OCI-LY3 (cell line): ENCODE measurements around the gene PIK3IP1.

Source experiments
- H2AFZ ChIP-seq: fragments of 200-600, 300-600 bp; shearing (Covaris generic); 2 replicates; pipeline ENCODE4 v1.6.0; 2014; ENCODE audit warnings: antibody characterized with exemption, low read depth, low read length
- H3K27ac ChIP-seq: fragments of 200-600, 300-600 bp; sonication (generic); 2 replicates; pipeline ENCODE4 v1.5.1; 2014; ENCODE audit warnings: mild to moderate bottlenecking, low read length, moderate library complexity, mixed read lengths
- H3K27me3 ChIP-seq: fragments of 200-600, 300-600 bp; sonication (generic); 2 replicates; pipeline ENCODE4 v1.6.1; 2014; ENCODE audit warnings: low read depth, low read length, mixed read lengths
- H3K36me3 ChIP-seq: fragments of 200-600, 300-600 bp; sonication (generic); replicated peaks from 2 replicates; pipeline ENCODE3; 2014; ENCODE audit warnings: low read depth, low read length, mixed read lengths
- H3K4me1 ChIP-seq: fragments of 300-600, 200-600 bp; sonication (generic); 2 replicates; pipeline ENCODE4 v1.6.1; 2014; ENCODE audit warnings: low read length, mixed read lengths
- H3K4me2 ChIP-seq: fragments of 200-600, 300-600 bp; sonication (generic); 2 replicates; pipeline ENCODE4 v1.6.1; 2014; ENCODE audit warnings: low read length, mixed read lengths
- H3K4me3 ChIP-seq: fragments of 300-600, 200-600 bp; sonication (generic); 2 replicates; pipeline ENCODE4 v1.5.1; 2014; ENCODE audit warnings: antibody characterized with exemption, mild to moderate bottlenecking, low read length, moderate library complexity
- H3K79me2 ChIP-seq: fragments of 300-600, 200-600 bp; shearing (Covaris generic); 2 replicates; pipeline ENCODE4 v1.6.1; 2014; ENCODE audit warnings: mild to moderate bottlenecking, low read length, mixed read lengths
- H3K9ac ChIP-seq: fragments of 300-600, 200-600 bp; shearing (Covaris generic); 2 replicates; pipeline ENCODE4 v1.6.0; 2014; ENCODE audit warnings: mild to moderate bottlenecking, low read length, moderate library complexity
- H3K9me3 ChIP-seq: fragments of 200-600, 300-600 bp; shearing (Covaris generic); 2 replicates; pipeline ENCODE4 v1.6.1; 2014; ENCODE audit warnings: low read length, mixed read lengths; ENCODE audit not compliant: insufficient read depth
- H4K20me1 ChIP-seq: fragments of 200-600, 300-600 bp; sonication (generic); 2 replicates; pipeline ENCODE4 v1.6.1; 2016; ENCODE audit warnings: low read length, mixed read lengths; ENCODE audit not compliant: insufficient read depth
- EZH2phosphoT487 ChIP-seq: fragments of 200-600 bp; shearing (Covaris generic); IDR thresholded peaks from 2 replicates; pipeline ENCODE4 v1.6.1; 2018; ENCODE audit warnings: antibody characterized with exemption, mixed run types, low read depth
- TF ChIP-seq, protein P1 (sequence below): fragments of 200-600, 300-600 bp; sonication (generic); IDR thresholded peaks from 2 replicates; pipeline ENCODE4 v1.5.1; 2014; ENCODE audit warnings: antibody characterized with exemption, low read length, low read depth

PIK3IP1 gene

DNA sequence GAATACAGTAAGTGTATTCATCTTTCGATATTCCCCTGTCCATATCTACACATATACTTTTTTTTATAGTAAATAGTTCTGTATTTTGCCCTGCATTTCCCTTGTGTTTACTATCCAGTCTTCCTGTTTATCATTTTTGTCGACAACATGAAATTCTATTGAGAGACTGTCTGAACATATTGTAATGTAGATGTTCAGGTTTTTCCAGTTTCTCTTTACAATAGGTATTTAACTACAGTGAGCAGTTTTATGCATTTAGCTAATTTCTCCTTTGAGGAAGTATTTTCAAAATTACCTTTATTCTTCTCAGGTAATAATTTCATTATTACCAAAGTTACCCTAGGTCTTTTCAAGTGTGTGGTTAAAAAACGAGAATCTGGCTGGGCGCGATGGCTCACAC is 16.7 kb downstream of the PIK3IP1 start:
- Histone ChIP-seq H3K27me3 (no peaks in the 10 kb centered on the region), H3K36me3 (peaks cover 50% of the 10 kb centered on the region), H3K4me2 (no peak overlapping the region), H3K79me2 (no peaks in the 10 kb centered on the region), H3K4me3 (no peak overlapping the region), H3K9me3 (no peaks in the 10 kb centered on the region), H3K27ac (no peak overlapping the region), H3K9ac (no peak overlapping the region), H3K4me1 (no peaks in the 10 kb centered on the region), H2AFZ (no peak overlapping the region), H4K20me1 (no peaks in the 10 kb centered on the region)
- TF ChIP-seq EZH2phosphoT487 = no peak
- TF ChIP-seq, protein P1, sequence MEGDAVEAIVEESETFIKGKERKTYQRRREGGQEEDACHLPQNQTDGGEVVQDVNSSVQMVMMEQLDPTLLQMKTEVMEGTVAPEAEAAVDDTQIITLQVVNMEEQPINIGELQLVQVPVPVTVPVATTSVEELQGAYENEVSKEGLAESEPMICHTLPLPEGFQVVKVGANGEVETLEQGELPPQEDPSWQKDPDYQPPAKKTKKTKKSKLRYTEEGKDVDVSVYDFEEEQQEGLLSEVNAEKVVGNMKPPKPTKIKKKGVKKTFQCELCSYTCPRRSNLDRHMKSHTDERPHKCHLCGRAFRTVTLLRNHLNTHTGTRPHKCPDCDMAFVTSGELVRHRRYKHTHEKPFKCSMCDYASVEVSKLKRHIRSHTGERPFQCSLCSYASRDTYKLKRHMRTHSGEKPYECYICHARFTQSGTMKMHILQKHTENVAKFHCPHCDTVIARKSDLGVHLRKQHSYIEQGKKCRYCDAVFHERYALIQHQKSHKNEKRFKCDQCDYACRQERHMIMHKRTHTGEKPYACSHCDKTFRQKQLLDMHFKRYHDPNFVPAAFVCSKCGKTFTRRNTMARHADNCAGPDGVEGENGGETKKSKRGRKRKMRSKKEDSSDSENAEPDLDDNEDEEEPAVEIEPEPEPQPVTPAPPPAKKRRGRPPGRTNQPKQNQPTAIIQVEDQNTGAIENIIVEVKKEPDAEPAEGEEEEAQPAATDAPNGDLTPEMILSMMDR = no peak

DNA sequence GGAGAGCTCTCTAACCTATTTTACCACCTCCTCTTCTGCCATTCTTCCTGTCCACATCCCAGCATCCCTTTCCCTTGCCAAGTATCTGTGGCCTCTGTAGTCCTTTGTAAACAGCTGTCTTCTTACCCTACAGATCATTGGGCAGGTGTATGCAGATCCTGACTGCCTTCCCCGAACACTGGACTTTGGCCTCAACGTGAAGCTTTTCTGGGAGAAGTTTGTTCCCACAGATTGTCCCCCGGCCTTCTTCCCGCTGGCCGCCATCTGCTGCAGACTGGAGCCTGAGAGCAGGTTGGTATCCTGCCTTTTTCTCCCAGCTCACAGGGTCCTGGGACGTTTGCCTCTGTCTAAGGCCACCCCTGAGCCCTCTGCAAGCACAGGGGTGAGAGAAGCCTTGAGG is 17.3 kb downstream of the PIK3IP1 start:
- Histone ChIP-seq H3K36me3 (peaks cover 45% of the 10 kb centered on the region), H3K9ac (no peak overlapping the region), H3K4me3 (no peak overlapping the region), H3K4me2 (no peak overlapping the region), H4K20me1 (no peaks in the 10 kb centered on the region), H3K27me3 (no peaks in the 10 kb centered on the region), H3K4me1 (no peaks in the 10 kb centered on the region), H2AFZ (no peak overlapping the region), H3K79me2 (no peaks in the 10 kb centered on the region), H3K27ac (no peak overlapping the region), H3K9me3 (no peaks in the 10 kb centered on the region)
- TF ChIP-seq EZH2phosphoT487 = no peak
- TF ChIP-seq, protein P1 = no peak

DNA sequence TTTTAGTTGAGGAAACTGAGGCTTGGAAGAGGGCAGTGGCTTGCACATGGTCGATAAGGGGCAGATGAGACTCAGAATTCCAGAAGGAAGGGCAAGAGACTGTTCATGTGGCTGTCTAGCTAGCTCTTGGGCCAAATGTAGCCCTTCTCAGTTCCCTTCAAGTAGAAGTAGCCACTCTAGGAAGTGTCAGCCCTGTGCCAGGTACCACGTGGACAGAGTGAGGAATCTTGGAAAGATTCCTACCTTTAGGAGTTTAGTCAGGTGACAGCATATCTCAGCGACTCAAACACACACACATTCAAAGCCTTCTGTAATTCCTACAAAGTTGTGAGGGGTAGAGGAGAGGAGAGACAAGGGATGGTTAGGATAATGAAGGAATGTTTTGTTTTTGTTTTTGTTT is 18.3 kb downstream of the PIK3IP1 start:
- Histone ChIP-seq H3K4me1 (no peaks in the 10 kb centered on the region), H3K36me3 (peaks cover 36% of the 10 kb centered on the region), H2AFZ (no peak overlapping the region), H3K4me2 (no peak overlapping the region), H3K9ac (no peak overlapping the region), H4K20me1 (no peaks in the 10 kb centered on the region), H3K4me3 (no peak overlapping the region), H3K27me3 (no peaks in the 10 kb centered on the region), H3K27ac (no peak overlapping the region), H3K9me3 (no peaks in the 10 kb centered on the region), H3K79me2 (no peaks in the 10 kb centered on the region)
- no peak for TF ChIP-seq EZH2phosphoT487
- TF ChIP-seq, protein P1 = no peak

DNA sequence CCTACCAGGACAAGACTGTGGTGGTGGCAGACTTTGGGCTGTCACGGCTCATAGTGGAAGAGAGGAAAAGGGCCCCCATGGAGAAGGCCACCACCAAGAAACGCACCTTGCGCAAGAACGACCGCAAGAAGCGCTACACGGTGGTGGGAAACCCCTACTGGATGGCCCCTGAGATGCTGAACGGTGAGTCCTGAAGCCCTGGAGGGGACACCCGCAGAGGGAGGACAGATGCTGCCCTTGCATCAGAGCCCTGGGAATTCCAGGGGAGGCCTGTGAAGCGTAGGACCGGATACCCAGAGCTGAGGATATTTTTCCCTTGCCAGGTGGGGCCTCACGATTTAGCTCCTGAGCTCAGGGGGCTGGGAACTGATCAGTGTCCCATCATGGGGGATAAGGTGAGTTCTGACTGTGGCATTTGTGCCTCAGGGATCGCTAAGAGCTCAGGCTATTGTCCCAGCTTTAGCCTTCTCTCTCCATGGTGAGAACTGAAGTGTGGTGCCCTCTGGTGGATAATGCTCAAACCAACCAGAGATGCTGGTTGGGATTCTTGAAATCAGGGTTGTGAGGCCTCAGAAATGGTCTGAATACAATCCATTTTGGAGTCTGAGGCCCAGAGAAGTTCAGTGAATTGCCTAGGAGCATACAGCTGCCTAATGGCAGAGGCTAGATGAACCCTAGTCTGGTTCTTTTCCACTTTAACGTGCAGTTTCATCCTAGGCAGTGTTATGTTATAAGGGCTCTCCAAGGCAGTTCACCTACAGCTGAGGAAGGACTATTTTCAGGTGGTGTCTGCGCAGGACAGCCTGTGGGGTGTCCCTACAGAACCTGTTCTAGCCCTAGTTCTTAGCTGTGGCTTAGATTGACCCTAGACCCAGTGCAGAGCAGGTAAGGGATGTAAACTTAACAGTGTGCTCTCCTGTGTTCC is 19.5 kb downstream of the PIK3IP1 start:
- H3K9me3 ChIP-seq = no peaks in the 10 kb centered on the region
- no peak overlapping the region for H2AFZ ChIP-seq
- no peaks in the 10 kb centered on the region for H3K27me3 ChIP-seq
- TF ChIP-seq, protein P1 = peak; percentile 80
- TF ChIP-seq EZH2phosphoT487 = no peak
- H3K4me3 ChIP-seq = no peak overlapping the region
- no peaks in the 10 kb centered on the region for H4K20me1 ChIP-seq
- H3K27ac ChIP-seq = no peak overlapping the region
- no peak overlapping the region for H3K4me2 ChIP-seq
- H3K4me1 ChIP-seq = no peaks in the 10 kb centered on the region
- H3K9ac ChIP-seq = no peak overlapping the region
- peaks cover 42% of the 10 kb centered on the region for H3K36me3 ChIP-seq
- H3K79me2 ChIP-seq = no peaks in the 10 kb centered on the region
